H9 (cell line): ENCODE measurements around the gene TOR1A. TPM values are rescaled to one million over a fixed set of nuclear protein-coding genes. Genes with fewer than 3 reads are reported as not detected.
A peak's percentile ranks its signal among the peaks of the same experiment; 100 is the strongest.

ENCODE experiments used
- DNase-seq: peaks from one replicate; pipeline ENCODE4 v3.0.0-alpha.2; 2017
- H2AFZ ChIP-seq: one replicate; pipeline ENCODE4 v1.6.1; 2013; ENCODE audit warnings: mild to moderate bottlenecking, low read length, control low read depth, moderate library complexity
- H2AK5ac ChIP-seq: 2 replicates; pipeline ENCODE4 v1.6.1; 2013; ENCODE audit warnings: low read length, control low read depth, mixed read lengths; ENCODE audit not compliant: insufficient read length
- H2BK120ac ChIP-seq: one replicate; pipeline ENCODE4 v1.6.1; 2013; ENCODE audit warnings: low read depth, mild to moderate bottlenecking, low read length, control low read depth, inconsistent platforms; ENCODE audit not compliant: poor library complexity, severe bottlenecking
- H2BK12ac ChIP-seq: 2 replicates; pipeline ENCODE4 v1.6.1; 2013; ENCODE audit warnings: low read length, control low read depth, mixed read lengths, low read depth; ENCODE audit not compliant: insufficient read length
- H2BK15ac ChIP-seq: 2 replicates; pipeline ENCODE4 v1.6.1; 2013; ENCODE audit warnings: low read depth, low read length, control low read depth
- H2BK20ac ChIP-seq: one replicate; pipeline ENCODE4 v1.6.1; 2013; ENCODE audit warnings: low read depth, mild to moderate bottlenecking, low read length, control low read depth, inconsistent platforms; ENCODE audit not compliant: poor library complexity, severe bottlenecking
- H2BK5ac ChIP-seq: 2 replicates; pipeline ENCODE4 v1.6.1; 2013; ENCODE audit warnings: low read length, control low read depth, mixed read lengths; ENCODE audit not compliant: insufficient read length
- H3K14ac ChIP-seq: 2 replicates; pipeline ENCODE4 v1.6.1; 2013; ENCODE audit warnings: low read length, control low read depth; ENCODE audit not compliant: insufficient read depth
- H3K18ac ChIP-seq: 2 replicates; pipeline ENCODE4 v1.6.1; 2013; ENCODE audit warnings: low read depth, mild to moderate bottlenecking, mixed read lengths, low read length, control low read depth; ENCODE audit not compliant: insufficient read length
- H3K23ac ChIP-seq: 2 replicates; pipeline ENCODE4 v1.6.1; 2013; ENCODE audit warnings: low read length, control low read depth, mixed read lengths, low read depth; ENCODE audit not compliant: insufficient read length
- H3K23me2 ChIP-seq: 2 replicates; pipeline ENCODE4 v1.6.1; 2013; ENCODE audit warnings: low read depth, mild to moderate bottlenecking, mixed read lengths, low read length, control low read depth; ENCODE audit not compliant: insufficient read length, poor library complexity, severe bottlenecking
- H3K27ac ChIP-seq: 2 replicates; pipeline ENCODE4 v1.5.1; 2013; ENCODE audit warnings: low read length, control low read depth, mixed read lengths, low read depth; ENCODE audit not compliant: insufficient read length
- H3K27me3 ChIP-seq: 2 replicates; pipeline ENCODE4 v1.6.1; 2013; ENCODE audit warnings: low read length, control low read depth, inconsistent platforms; ENCODE audit not compliant: insufficient read depth
- H3K4ac ChIP-seq: 2 replicates; pipeline ENCODE4 v1.6.1; 2013; ENCODE audit warnings: low read depth, mild to moderate bottlenecking, control low read depth, inconsistent platforms, low read length, moderate library complexity
- H3K4me1 ChIP-seq: 2 replicates; pipeline ENCODE4 v1.6.1; 2013; ENCODE audit warnings: low read length, control low read depth, inconsistent platforms; ENCODE audit not compliant: insufficient read depth
- H3K4me2 ChIP-seq: 2 replicates; pipeline ENCODE4 v1.6.1; 2013; ENCODE audit warnings: low read length, control low read depth, mixed read lengths; ENCODE audit not compliant: insufficient read length, insufficient read depth
- H3K56ac ChIP-seq: 2 replicates; pipeline ENCODE4 v1.6.1; 2013; ENCODE audit warnings: low read depth, mild to moderate bottlenecking, mixed read lengths, low read length, control low read depth; ENCODE audit not compliant: insufficient read length
- H3K79me1 ChIP-seq: 2 replicates; pipeline ENCODE4 v1.6.1; 2013; ENCODE audit warnings: low read depth, mild to moderate bottlenecking, moderate library complexity, low read length, control low read depth, inconsistent platforms; ENCODE audit not compliant: insufficient read depth, poor library complexity, severe bottlenecking
- H3K79me2 ChIP-seq: 2 replicates; pipeline ENCODE4 v1.6.1; 2013; ENCODE audit warnings: low read length, control low read depth, inconsistent platforms; ENCODE audit not compliant: insufficient read depth
- H3K9ac ChIP-seq: 2 replicates; pipeline ENCODE4 v1.6.1; 2013; ENCODE audit warnings: low read length, control low read depth, mixed read lengths; ENCODE audit not compliant: insufficient read length; ENCODE audit errors: extremely low read depth
- H3K9me3 ChIP-seq: one replicate; pipeline ENCODE4 v1.6.1; 2013; ENCODE audit warnings: low read depth, low read length, inconsistent platforms; ENCODE audit not compliant: control insufficient read depth
- H3T11ph ChIP-seq: one replicate; pipeline ENCODE4 v1.6.1; 2013; ENCODE audit warnings: mild to moderate bottlenecking, low read length, control low read depth, inconsistent platforms
- H4K20me1 ChIP-seq: one replicate; pipeline ENCODE4 v1.6.1; 2013; ENCODE audit not compliant: control insufficient read depth, insufficient read length, insufficient read depth
- H4K5ac ChIP-seq: 2 replicates; pipeline ENCODE4 v1.6.1; 2013; ENCODE audit warnings: low read depth, mild to moderate bottlenecking, mixed read lengths, low read length, control low read depth; ENCODE audit not compliant: insufficient read length
- H4K8ac ChIP-seq: replicated peaks from 2 replicates; pipeline ENCODE4 v1.6.1; 2013; ENCODE audit warnings: low read length, control low read depth, mixed read lengths, low read depth; ENCODE audit not compliant: insufficient read length
- H4K91ac ChIP-seq: 2 replicates; pipeline ENCODE4 v1.6.1; 2013; ENCODE audit warnings: low read depth, mild to moderate bottlenecking, moderate library complexity, mixed read lengths, low read length, control low read depth; ENCODE audit not compliant: insufficient read length
- H3K27ac Mint-ChIP-seq, 3 experiments: 2 replicates in 2 of 3; 3 replicates in 1 of 3; pipeline ENCODE4 v1.8.0; 2020 to 2021; ENCODE audit warnings: mixed read lengths in 3 of 3, mild to moderate bottlenecking in 1 of 3, moderate library complexity in 1 of 3
- H3K27me3 Mint-ChIP-seq: 2 replicates; pipeline ENCODE4 v1.8.0; 2021; ENCODE audit warnings: low read depth, mild to moderate bottlenecking, moderate library complexity, mixed read lengths
- H3K36me3 Mint-ChIP-seq, 3 experiments: 2 replicates in 2 of 3; 3 replicates in 1 of 3; pipeline ENCODE4 v1.8.0; 2020 to 2021; ENCODE audit warnings: low read depth in 3 of 3, mixed read lengths in 3 of 3; ENCODE audit not compliant: insufficient read depth in 1 of 3
- H3K4me1 Mint-ChIP-seq, 2 experiments: 2 replicates each; pipeline ENCODE4 v1.8.0; 2020; ENCODE audit warnings: mixed read lengths in 2 of 2
- H3K4me3 Mint-ChIP-seq, 2 experiments: 2 replicates in 1 of 2; 3 replicates in 1 of 2; pipeline ENCODE4 v1.8.0; 2020 to 2021; ENCODE audit warnings: mild to moderate bottlenecking in 2 of 2, mixed read lengths in 2 of 2, moderate library complexity in 1 of 2
- H3K9me3 Mint-ChIP-seq, 2 experiments: 2 replicates in 1 of 2; 3 replicates in 1 of 2; pipeline ENCODE4 v1.8.0; 2020; ENCODE audit warnings: mild to moderate bottlenecking in 2 of 2, mixed read lengths in 2 of 2, moderate library complexity in 1 of 2
- WGBS: extraction: QIAGEN DNeasy Blood & Tissue Kit; methylation state at CpG from one replicate; pipeline ENCODE4 v1.1.7; 2013; ENCODE audit warnings: missing lambda C conversion rate, low lambda C conversion rate, mixed read lengths; ENCODE audit not compliant: insufficient read length; ENCODE audit errors: extremely low coverage; 5-methylcytosine and 5-hydroxymethylcytosine counted together
- total RNA-seq: library from RNA; stranded (reverse); gene quantifications from 2 replicates; pipeline ENCODE4 v1.2.1, GENCODE V29; 2021
- TF ChIP-seq, protein P1 (sequence below): fragments of 200-600 bp; sonication (generic); conservative IDR thresholded peaks from 3 replicates; pipeline ENCODE4 v1.8.0; 2021; ENCODE audit warnings: antibody characterized with exemption, mild to moderate bottlenecking

TOR1A gene
- total RNA-seq, 1 experiment from 2014 or later = 60.1 TPM

DNA sequence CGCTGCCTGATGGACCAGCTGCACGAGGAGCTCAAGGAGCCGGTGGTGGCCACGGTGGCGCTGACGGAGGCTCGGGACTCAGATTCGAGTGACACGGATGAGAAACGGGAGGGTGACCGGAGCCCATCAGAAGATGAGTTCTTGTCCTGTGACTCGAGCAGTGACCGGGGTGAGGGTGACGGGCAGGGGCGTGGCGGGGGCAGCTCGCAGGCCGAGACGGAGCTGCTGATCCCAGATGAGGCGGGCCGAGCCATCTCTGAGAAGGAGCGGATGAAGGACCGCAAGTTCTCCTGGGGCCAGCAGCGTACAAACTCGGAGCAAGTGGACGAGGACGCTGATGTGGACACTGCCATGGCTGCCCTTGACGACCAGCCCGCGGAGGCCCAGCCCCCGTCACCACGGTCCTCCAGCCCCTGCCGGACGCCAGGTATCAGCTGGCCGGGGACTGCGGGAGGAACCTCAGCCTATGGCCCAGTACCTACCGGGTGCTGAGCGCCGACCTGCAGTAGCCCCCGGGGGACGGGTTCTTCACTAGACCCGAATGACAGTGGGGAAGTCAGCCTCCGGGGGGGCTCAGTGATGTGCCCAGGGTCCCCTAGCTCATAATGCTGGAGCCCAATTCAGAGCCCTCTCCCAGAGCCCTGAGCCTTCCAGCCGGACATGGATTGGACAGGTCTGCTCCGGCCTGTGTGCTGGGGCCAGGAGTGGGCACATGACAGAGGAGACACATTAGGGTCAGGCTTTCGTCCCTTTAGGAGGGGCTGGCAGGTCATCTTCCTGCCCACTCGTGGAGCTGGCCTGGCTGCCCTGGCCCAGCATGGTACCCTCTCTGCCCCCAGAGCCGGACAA lies 44.3 kb upstream of the TOR1A start:
- Mint-ChIP-seq H3K36me3 (peaks cover 3 to 24% (median 18%) of the 10 kb centered on the region in 3 experiments; a peak in 6 of 7 replicates), H3K27me3 (no peaks in the 10 kb centered on the region), H3K9me3 (no peaks in the 10 kb centered on the region), H3K4me1 (0 out of 4 replicates have a peak, but pooled peaks cover 0 to under 1% of the 10 kb centered on the region in 2 experiments), H3K4me3 (no peak overlapping the region), H3K27ac (no peak overlapping the region; a peak in 2 of 7 replicates)
- H3K23me2 ChIP-seq = no peaks in the 10 kb centered on the region
- H3K4ac ChIP-seq = no peak overlapping the region
- no peaks in the 10 kb centered on the region for H3K9me3 ChIP-seq
- H2AFZ ChIP-seq = no peak overlapping the region
- no peak overlapping the region for H3K27ac ChIP-seq
- no peak overlapping the region for H2BK120ac ChIP-seq
- H3T11ph ChIP-seq = no peak overlapping the region
- no peak overlapping the region for H2BK20ac ChIP-seq
- no peaks in the 10 kb centered on the region for H3K79me1 ChIP-seq
- DNase-seq = peak; percentile 19
- WGBS = no CpG with 5 or more reads among the region's 48 CpGs
- no peak overlapping the region for H3K18ac ChIP-seq
- TF ChIP-seq, protein P1, sequence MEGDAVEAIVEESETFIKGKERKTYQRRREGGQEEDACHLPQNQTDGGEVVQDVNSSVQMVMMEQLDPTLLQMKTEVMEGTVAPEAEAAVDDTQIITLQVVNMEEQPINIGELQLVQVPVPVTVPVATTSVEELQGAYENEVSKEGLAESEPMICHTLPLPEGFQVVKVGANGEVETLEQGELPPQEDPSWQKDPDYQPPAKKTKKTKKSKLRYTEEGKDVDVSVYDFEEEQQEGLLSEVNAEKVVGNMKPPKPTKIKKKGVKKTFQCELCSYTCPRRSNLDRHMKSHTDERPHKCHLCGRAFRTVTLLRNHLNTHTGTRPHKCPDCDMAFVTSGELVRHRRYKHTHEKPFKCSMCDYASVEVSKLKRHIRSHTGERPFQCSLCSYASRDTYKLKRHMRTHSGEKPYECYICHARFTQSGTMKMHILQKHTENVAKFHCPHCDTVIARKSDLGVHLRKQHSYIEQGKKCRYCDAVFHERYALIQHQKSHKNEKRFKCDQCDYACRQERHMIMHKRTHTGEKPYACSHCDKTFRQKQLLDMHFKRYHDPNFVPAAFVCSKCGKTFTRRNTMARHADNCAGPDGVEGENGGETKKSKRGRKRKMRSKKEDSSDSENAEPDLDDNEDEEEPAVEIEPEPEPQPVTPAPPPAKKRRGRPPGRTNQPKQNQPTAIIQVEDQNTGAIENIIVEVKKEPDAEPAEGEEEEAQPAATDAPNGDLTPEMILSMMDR = no peak
- no peak overlapping the region for H4K8ac ChIP-seq
- no peak overlapping the region for H4K5ac ChIP-seq
- H2AK5ac ChIP-seq = no peak overlapping the region
- H2BK15ac ChIP-seq = no peak overlapping the region
- no peaks in the 10 kb centered on the region for H3K4me1 ChIP-seq
- H2BK12ac ChIP-seq = no peak overlapping the region
- no peak overlapping the region for H3K4me2 ChIP-seq
- no peaks in the 10 kb centered on the region for H3K27me3 ChIP-seq
- H3K23ac ChIP-seq = no peak overlapping the region
- H3K9ac ChIP-seq = no peak overlapping the region
- no peak overlapping the region for H3K14ac ChIP-seq
- no peak overlapping the region for H4K91ac ChIP-seq
- no peaks in the 10 kb centered on the region for H4K20me1 ChIP-seq
- H2BK5ac ChIP-seq = no peak overlapping the region
- H3K79me2 ChIP-seq = no peaks in the 10 kb centered on the region
- H3K56ac ChIP-seq = no peak overlapping the region
